ENCODE measurements around the gene ABCA9. TPM values are rescaled to one million over a fixed set of nuclear protein-coding genes. Genes with fewer than 3 reads are reported as not detected.
A peak's percentile ranks its signal among the peaks of the same experiment; 100 is the strongest.
"Not testable (repeated sequence)": the region's sequence is repeated elsewhere in the genome, so short reads cannot be mapped to it uniquely, and the experiment has no call there.

ABCA9 gene
- polyA plus RNA-seq, 12 donors: 9.7 to 36.1 (median 14.9) TPM; not detected in 1

DNA sequence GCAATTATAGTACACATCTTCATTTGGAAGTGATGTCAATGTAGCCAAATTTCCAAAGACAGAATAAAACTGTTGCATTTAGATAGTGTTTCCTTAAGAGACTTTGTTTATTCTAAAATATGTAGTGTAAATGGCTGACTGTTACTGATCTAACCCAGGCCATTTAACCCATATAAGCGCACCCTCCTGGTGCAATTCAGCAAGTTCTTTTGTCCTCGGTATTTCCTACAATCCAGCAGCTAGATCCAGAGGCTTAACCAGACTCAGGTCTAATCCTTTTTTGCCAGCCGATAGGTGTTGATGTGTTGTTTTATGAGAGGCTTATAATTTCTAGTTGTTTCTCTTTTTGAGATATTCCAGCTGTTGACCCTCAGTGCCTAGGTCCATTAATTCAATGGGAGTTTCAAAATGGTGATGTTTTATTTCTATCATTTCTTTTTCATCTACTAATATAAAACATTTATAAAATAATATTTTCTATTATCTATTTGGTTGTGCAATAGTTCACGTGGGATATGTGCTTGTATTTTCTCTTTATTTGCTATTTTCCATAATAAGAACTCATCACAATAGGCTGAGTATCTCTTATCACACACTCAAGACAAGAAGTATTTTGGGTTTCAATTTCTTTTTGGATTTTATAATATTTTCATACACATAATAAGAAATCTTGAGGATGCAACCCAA, 14.5 kb downstream of the ABCA9 start:
- DNase-seq: no peak

DNA sequence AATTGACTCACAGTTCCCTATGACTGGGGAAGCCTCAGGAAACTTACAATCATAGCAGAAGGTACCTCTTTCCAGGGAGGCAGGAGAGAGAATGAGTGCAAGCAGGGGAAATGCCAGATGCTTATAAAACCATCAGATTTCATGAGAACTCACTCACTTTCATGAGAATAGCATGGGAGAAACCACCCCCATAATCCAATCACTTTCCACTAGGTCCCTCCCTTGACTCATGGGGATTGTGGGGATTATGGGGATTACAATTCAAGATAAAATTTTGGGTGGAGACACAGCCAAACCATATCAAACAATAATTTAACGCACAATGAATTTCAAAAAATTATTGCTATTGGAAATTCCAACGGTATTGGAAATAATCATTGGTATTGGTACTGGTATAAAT, 15.1 kb downstream of the ABCA9 start:
- DNase-seq: no peak

- no peak for DNase-seq
Measured at GRCh38 chr17:69044371-69044770, 16.4 kb downstream of the ABCA9 start.

- no peak for DNase-seq
Measured at GRCh38 chr17:69043098-69043734, 17.5 kb downstream of the ABCA9 start.

DNA sequence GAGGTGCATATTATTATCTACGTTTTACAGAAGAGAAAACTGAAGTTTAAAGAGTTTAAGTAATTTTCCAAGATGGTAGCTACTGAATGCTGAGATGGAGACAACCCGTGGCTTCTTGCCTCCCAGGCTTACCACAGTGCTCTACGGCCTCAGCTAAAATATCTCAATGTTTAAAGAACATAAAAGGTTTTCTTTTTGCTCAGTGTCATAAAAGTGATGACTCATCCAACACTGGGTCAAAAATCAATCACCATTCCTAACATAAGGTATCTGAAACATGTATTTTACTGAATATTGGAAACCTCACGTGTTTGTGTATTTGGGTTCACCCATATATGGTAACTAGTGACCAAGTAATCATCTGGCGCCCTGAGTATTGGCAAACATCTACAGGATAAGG, 18.4 kb downstream of the ABCA9 start:
- DNase-seq: no peak

- no peak for DNase-seq
Measured at GRCh38 chr17:69031839-69032238, 28.9 kb downstream of the ABCA9 start.

- no peak for DNase-seq
Measured at GRCh38 chr17:69030169-69030568, 30.6 kb downstream of the ABCA9 start.

DNA sequence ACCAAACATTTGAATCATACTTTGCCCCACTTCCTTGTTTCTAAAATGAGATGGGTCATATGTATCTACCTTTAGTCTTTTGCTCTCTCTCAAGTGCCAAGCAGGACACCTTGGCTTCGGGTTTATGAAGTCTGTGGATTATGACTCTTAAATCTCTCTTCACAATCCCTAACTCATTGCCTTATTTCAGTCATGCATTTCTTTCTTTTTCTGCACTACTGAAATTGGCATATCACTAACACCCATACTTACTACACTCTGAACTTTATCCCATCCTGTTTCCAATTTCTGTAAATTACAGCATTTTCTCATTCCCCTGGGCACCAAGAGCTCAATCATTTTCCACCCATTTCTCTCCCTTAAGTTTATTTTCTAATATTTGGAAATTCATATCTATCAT, 42.0 kb downstream of the ABCA9 start:
- DNase-seq: no peak

DNA sequence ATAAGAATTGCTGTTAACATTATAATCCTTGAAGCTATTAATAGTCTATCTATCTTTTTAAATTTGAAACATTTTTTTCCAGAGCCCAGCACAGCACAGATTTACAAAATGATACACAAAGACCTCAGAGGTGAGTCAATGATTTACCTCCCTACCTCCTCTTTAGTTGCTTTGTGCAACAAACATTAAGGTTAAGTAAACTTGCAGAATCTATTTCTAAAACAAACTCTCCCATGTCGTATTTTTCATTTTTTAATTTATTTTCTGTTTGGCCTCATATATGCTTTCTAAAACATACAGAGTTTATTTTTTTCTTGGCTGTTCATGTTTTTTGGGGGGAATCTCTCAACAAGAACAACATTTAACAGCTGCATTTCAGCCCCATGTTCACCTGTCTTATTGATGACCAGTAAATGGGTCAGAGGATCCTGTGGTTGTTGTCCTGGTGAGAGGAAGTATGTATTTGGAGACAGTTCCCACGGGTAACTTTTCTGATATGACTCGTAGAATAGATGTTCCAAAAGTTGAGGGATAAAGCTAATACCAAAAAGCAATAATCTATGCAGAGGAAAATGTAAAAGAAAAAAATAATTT, 42.6 kb downstream of the ABCA9 start:
- no peak for DNase-seq

DNA sequence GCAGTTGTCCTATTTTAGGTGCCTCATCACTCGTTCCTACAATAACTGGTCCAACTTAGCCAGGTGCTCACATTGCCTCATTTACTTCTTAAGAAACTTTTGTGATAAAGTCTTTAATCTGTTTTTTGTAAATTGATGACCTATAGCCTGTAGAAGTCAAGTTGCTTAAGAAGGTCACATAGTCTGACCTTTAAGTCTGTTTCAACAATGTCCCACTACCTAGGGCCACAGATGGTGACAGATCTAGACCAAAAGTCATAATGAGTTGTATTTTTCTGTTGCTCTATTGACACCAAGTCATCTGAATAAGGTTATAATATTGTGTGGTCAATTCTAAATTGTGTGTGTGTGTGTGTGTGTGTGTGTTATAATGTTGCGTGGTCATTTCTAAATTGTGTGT, 45.1 kb downstream of the ABCA9 start:
- no peak for DNase-seq

GRCh38 chr17:69012895-69013805, 47.6 kb downstream of the ABCA9 start:
- no peak for DNase-seq

GRCh38 chr17:69009930-69010329, 50.8 kb downstream of the ABCA9 start:
- no peak for DNase-seq

DNA sequence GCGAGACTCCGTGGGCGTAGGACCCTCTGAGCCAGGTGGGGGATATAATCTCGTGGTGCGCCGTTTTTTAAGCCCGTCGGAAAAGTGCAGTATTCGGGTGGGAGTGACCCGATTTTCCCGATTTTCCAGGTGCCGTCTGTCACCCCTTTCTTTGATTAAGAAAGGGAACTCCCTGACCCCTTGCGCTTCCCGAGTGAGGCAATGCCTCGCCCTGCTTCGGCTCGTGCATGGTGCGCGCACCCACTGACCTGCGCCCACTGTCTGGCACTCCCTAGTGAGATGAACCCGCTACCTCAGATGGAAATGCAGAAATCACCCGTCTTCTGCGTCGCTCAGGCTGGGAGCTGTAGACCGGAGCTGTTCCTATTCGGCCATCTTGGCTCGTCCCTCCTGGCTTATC, 56.0 kb downstream of the ABCA9 start:
- DNase-seq: not testable (repeated sequence)

- DNase-seq: not testable (repeated sequence)
Measured at GRCh38 chr17:68999743-69000142, 61.0 kb downstream of the ABCA9 start.

- DNase-seq: no peak
Measured at GRCh38 chr17:68993112-68993511, 67.6 kb downstream of the ABCA9 start.

GRCh38 chr17:68987966-68988365, 72.8 kb downstream of the ABCA9 start:
- no peak for DNase-seq

DNA sequence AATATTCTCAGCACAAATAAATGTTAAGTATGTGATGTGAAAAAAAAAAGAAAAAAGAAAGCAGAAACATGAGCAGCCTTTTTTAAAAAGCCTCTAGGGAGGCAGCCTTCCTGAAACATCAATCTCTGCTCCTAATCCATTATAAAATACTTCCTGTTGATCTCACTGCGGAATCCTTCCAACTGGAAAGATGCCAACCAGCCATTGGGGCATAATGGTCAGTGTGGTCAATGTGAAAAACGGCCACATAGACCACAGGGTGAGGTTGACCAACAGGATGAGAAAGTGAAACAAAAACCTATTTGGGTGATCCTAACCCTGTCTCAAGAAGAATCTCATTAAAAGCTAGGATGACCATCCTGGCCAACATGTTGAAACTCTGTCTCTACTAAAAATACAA, 79.4 kb downstream of the ABCA9 start:
- peak; percentile 40 for DNase-seq

GRCh38 chr17:68973098-68973846, 87.5 kb downstream of the ABCA9 start:
- DNase-seq: no peak

DNA sequence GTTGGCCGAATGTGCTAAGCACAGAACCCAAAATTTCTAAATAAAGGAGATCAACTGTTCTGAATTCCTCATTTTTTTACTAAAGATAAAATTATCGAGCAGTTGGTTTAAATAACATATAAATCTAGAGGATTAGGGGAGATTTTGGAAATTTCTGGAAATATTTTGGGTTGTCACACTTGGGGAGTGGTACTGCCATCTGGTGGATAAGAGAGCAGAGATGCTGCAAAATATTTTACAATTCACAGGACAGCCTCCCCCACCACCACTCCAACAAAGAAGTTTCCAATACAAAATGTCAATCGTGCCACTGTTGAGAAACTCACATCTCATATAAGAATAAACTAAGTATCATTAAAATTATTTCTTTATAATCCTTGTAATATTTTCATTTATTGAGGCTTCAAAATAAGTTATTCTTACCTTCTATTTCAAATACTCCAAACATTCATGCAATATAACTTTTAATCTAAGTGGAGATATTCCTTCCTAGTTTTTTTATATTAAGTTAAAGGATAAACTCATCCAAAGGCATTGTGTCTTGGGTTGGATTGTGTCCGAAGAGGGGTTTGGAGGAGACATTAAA, 88.5 kb downstream of the ABCA9 start:
- peak; percentile 65 for DNase-seq

DNA sequence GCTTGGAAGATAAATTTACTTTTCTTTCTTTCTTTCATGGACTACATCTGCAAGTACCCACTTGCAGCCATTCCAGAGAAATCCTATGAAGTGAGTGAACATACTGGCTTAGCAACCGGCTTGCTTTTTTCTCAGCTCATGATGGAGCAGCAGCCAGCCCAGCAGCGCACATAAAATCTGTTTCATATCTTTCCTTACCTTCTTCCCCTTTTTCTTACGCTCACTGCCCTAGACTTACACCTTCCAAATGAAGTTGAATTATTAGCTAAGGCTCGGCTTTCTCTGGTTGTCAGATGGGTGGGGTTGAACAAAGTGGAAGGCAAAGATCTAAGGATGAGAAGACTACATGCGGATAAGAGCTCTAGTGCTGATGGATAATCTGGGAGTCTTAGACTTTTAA, 91.6 kb downstream of the ABCA9 start:
- no peak for DNase-seq

GRCh38 chr17:68963958-68964357, 96.8 kb downstream of the ABCA9 start:
- no peak for DNase-seq

All from muscle of arm (tissue), 12 donors.